Kidney capillary endothelial cell (primary cell): ENCODE results near the gene PIAS4.
"Not testable (repeated sequence)": the region's sequence is repeated elsewhere in the genome, so short reads cannot be mapped to it uniquely, and the experiment has no call there.

Experiments used
- DNase-seq: peaks from one replicate; pipeline ENCODE4 v3.0.0-alpha.2; 2018; ENCODE audit warnings: low spot score

The PIAS4 gene

GRCh38 chr19:3998667-3999412 lies 8.7 kb upstream of the PIAS4 start:
- DNase-seq: not testable (repeated sequence)

GRCh38 chr19:4000798-4001197 lies 6.7 kb upstream of the PIAS4 start:
- DNase-seq: not testable (repeated sequence)

GRCh38 chr19:4005436-4005835 lies 2.1 kb upstream of the PIAS4 start:
- DNase-seq: not testable (repeated sequence)

GRCh38 chr19:4007836-4008539 lies 452 bp downstream of the PIAS4 start:
- DNase-seq: no peak

GRCh38 chr19:4009990-4010807 lies 2.7 kb downstream of the PIAS4 start:
- DNase-seq: no peak

- DNase-seq: no peak
These were observed 3.2 kb downstream of the PIAS4 start for GRCh38 chr19:4010808-4011110.

- not testable (repeated sequence) for DNase-seq
These were observed 3.9 kb downstream of the PIAS4 start for GRCh38 chr19:4011430-4011829.

- no peak for DNase-seq
These were observed 4.8 kb downstream of the PIAS4 start for GRCh38 chr19:4012092-4012974.

- no peak for DNase-seq
These were observed 5.6 kb downstream of the PIAS4 start for GRCh38 chr19:4012975-4013634.

GRCh38 chr19:4013886-4014540 lies 6.5 kb downstream of the PIAS4 start:
- no peak for DNase-seq

- DNase-seq: peak; percentile 72
These were observed 7.3 kb downstream of the PIAS4 start for GRCh38 chr19:4014541-4015491.

- peak; percentile 36 for DNase-seq
These were observed 8.3 kb downstream of the PIAS4 start for GRCh38 chr19:4015705-4016402.

GRCh38 chr19:4016486-4016885 lies 8.9 kb downstream of the PIAS4 start:
- DNase-seq: no peak

- DNase-seq: no peak
These were observed 9.5 kb downstream of the PIAS4 start for GRCh38 chr19:4016903-4017638.

- no peak for DNase-seq
These were observed 10.6 kb downstream of the PIAS4 start for GRCh38 chr19:4018140-4018613.

- DNase-seq: no peak
These were observed 11.4 kb downstream of the PIAS4 start for GRCh38 chr19:4018775-4019504.

- DNase-seq: no peak
These were observed 12.0 kb downstream of the PIAS4 start for GRCh38 chr19:4019578-4019977.
